ENCODE measurements around the gene FAM13A. TPM values are rescaled to one million over a fixed set of nuclear protein-coding genes. Genes with fewer than 3 reads are reported as not detected.

The FAM13A gene
- total RNA-seq, 1 donor from 2014 or later: 2.7 TPM

DNA sequence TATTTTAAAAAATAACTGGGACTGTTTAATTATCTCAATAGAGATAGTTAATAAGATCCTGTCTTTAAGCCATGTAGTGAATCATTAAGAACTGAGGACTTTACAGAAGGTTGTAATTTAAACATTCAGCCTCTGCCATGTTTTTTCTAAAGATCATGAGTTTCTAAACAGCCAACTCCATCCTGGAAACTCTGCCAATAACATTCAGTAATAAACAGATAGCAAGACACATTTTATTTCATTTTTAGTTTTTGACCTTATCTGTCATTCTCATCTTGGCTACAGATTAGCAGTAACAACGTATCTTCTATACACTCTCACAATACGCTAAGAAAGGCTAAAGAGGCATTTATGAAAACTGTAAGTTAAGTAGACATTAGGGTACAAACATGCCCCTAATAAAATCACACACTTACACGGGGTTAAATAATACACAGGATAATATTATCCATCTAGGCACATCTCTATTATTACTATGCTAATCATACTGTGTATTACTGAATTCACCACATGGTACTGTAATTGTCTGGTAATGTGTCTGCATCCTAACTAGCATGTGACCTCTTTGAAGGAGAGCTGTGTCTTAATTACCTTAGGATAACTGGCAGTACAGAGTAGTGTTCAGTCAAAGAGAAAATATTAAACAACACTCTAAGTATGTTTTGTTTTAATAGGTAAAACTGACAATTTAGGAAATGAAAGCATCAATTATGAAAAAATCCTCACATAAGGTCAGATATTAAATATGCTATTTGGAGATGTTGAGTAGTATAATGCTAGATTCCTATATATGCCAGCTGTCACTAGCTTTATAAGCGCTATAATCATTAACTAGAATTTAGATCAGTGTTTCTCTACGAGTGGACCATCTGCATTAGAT is 236.9 kb downstream of the FAM13A start:
- no peaks in the 10 kb centered on the region for H3K9me3 Mint-ChIP-seq
- TF ChIP-seq, protein P1, sequence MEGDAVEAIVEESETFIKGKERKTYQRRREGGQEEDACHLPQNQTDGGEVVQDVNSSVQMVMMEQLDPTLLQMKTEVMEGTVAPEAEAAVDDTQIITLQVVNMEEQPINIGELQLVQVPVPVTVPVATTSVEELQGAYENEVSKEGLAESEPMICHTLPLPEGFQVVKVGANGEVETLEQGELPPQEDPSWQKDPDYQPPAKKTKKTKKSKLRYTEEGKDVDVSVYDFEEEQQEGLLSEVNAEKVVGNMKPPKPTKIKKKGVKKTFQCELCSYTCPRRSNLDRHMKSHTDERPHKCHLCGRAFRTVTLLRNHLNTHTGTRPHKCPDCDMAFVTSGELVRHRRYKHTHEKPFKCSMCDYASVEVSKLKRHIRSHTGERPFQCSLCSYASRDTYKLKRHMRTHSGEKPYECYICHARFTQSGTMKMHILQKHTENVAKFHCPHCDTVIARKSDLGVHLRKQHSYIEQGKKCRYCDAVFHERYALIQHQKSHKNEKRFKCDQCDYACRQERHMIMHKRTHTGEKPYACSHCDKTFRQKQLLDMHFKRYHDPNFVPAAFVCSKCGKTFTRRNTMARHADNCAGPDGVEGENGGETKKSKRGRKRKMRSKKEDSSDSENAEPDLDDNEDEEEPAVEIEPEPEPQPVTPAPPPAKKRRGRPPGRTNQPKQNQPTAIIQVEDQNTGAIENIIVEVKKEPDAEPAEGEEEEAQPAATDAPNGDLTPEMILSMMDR (IDR thresholded peaks at IDR 0.05): no peak
- H3K4me1 Mint-ChIP-seq: peaks cover 14% of the 10 kb centered on the region
- H3K36me3 Mint-ChIP-seq (ENCODE audit: low read depth): no peaks in the 10 kb centered on the region
- ATAC-seq (ENCODE audit: low read depth) (no peak), DNase-seq (no peak)
- ChIA-PET CTCF (interaction anchor here (1.7 to 6.4 kb wide), 2 partner anchors 203 to 281 kb away, joined by 3 to 82 read pairs; no protein-coding TSS in a partner anchor), POLR2A (no interaction called here)
- peaks cover 5% of the 10 kb centered on the region for H3K27me3 Mint-ChIP-seq
- intact Hi-C loops (cut with micrococcal nuclease): loop anchor here (2.0 to 5.0 kb wide), 4 partner anchors 291 to 1082 kb away; partner anchors contain the start of gene TIGD2
- no peak overlapping the region for H3K27ac Mint-ChIP-seq
- H3K4me3 Mint-ChIP-seq: no peak overlapping the region

DNA sequence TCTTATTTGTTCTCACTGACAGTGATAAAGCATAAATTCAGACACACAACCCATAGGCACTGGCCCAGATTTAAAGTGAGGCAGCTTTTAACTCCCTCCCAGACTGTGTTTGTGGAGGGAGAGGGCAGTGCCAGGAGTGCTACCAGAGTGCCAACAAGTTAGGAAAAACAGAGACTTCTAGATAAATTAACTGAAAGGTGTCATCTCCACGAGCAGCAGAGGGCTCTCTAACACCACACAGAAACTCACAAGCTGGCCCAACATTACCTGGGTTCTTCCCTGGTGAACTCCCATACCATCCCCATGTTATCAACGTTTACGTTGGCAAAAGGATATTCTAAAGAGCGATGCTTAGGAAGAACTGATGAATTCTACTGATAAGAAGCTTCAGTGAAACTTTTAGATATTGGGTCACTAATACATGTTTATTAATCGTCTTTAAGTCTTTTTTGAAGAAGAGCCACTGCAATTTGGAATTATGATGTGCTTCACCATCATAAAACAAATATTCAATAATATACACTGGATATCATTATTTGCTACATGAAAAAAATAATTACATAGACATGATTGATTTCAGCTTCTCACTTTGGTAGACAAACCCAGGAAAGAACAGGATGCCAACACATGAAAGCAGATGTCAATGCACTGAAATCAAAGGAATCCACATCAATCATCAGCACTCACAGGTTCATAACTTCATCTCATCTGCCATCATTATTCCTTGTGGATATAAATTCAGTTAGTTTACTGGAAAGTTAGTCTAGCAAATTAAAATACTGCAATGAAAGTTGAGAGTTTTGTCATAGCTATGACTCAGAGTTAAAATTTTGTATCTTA is 238.1 kb downstream of the FAM13A start:
- no peak for DNase-seq
- TF ChIP-seq, protein P1 (IDR thresholded peaks at IDR 0.05): no peak
- peaks cover 5% of the 10 kb centered on the region for H3K27me3 Mint-ChIP-seq
- H3K36me3 Mint-ChIP-seq (ENCODE audit: low read depth): no peaks in the 10 kb centered on the region
- no peak for ATAC-seq (ENCODE audit: low read depth)
- no peaks in the 10 kb centered on the region for H3K9me3 Mint-ChIP-seq
- H3K4me1 Mint-ChIP-seq: peaks cover 13% of the 10 kb centered on the region
- CTCF ChIA-PET: interaction anchor here (1.1 to 6.4 kb wide), 5 partner anchors 205 to 408 kb away, joined by 3 to 82 read pairs (median 3); no protein-coding TSS in a partner anchor
- intact Hi-C loops (cut with micrococcal nuclease): loop anchor here (1.0 to 5.0 kb wide), 4 partner anchors 205 to 1083 kb away; no protein-coding TSS in a partner anchor
- no peak overlapping the region for H3K4me3 Mint-ChIP-seq
- POLR2A ChIA-PET: no interaction called here
- H3K27ac Mint-ChIP-seq: no peak overlapping the region

DNA sequence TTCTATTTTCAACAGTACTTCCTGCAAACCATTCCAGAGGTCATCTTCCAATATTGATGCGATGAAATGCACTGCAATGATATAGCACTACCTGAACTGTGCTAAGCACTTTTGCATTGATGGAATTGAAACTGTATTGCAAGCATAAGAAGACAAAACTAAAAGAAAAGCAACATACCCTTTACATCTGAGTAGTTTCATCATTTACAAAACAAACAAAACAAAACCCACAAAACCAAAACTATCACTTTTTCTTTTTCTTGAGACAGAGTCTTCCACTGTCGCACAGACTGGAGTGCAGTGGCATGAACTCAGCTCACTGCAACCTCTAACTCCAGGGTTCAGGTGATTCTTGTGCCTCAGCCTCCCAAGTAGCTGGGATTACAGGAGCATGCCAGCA is 239.2 kb downstream of the FAM13A start:
- POLR2A ChIA-PET: no interaction called here
- Mint-ChIP-seq H3K9me3 (no peaks in the 10 kb centered on the region), H3K36me3 (ENCODE audit: low read depth) (no peaks in the 10 kb centered on the region), H3K27me3 (peaks cover 5% of the 10 kb centered on the region), H3K27ac (no peak overlapping the region), H3K4me3 (no peak overlapping the region), H3K4me1 (peaks cover 2% of the 10 kb centered on the region)
- no peak for ATAC-seq (ENCODE audit: low read depth)
- no peak for DNase-seq
- TF ChIP-seq, protein P1 (IDR thresholded peaks at IDR 0.05): no peak
- intact Hi-C loops (cut with micrococcal nuclease): loop anchor here (1.0 to 5.0 kb wide), 4 partner anchors 207 to 1085 kb away; no protein-coding TSS in a partner anchor
- CTCF ChIA-PET: interaction anchor here (1.2 to 6.4 kb wide), 2 partner anchors 206 to 342 kb away, joined by 3 to 82 read pairs; no protein-coding TSS in a partner anchor

DNA sequence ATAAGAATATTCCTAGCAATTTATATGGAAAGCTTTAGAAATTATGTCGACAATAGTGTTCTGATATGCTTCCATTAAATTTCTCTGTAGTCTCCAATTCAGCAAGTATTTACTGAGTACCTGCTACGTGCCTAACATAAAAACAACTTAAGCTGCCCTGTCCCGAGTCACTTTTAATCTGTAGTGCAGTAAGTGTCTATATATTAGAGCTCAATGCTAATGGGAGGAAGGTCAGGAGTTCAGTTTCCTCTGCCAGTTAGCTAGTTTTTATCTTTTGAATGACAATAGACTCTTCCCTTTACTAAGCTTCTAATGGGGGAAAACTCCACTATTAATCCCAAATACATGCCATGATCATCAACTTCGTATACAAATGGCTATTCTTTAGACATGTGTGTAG is 240.6 kb downstream of the FAM13A start:
- DNase-seq: no peak
- H3K27me3 Mint-ChIP-seq: peaks cover 5% of the 10 kb centered on the region
- no peaks in the 10 kb centered on the region for H3K4me1 Mint-ChIP-seq
- intact Hi-C loops (cut with micrococcal nuclease): loop anchor here (5.0 kb wide), 1 partner anchor 1086 kb away; no protein-coding TSS in a partner anchor
- POLR2A ChIA-PET: no interaction called here
- no peak for ATAC-seq (ENCODE audit: low read depth)
- CTCF ChIA-PET: interaction anchor here (1.2 to 6.4 kb wide), 2 partner anchors 207 to 409 kb away, joined by 3 to 82 read pairs; no protein-coding TSS in a partner anchor
- H3K9me3 Mint-ChIP-seq: no peaks in the 10 kb centered on the region
- no peak overlapping the region for H3K27ac Mint-ChIP-seq
- no peak overlapping the region for H3K4me3 Mint-ChIP-seq
- TF ChIP-seq, protein P1 (IDR thresholded peaks at IDR 0.05): no peak
- H3K36me3 Mint-ChIP-seq (ENCODE audit: low read depth): no peaks in the 10 kb centered on the region

All from activated B cell treated with CpG ODN at 0.5 μM for 24 hours (primary cell).